Raji (cell line): ENCODE measurements around the gene CAMKK1.

Experiments
- POLR2A ChIP-seq: IDR thresholded peaks from 2 replicates; pipeline ENCODE4 v1.6.1; 2011; ENCODE audit warnings: low read depth, low read length, control low read depth; ENCODE audit not compliant: insufficient read depth

Gene CAMKK1

DNA sequence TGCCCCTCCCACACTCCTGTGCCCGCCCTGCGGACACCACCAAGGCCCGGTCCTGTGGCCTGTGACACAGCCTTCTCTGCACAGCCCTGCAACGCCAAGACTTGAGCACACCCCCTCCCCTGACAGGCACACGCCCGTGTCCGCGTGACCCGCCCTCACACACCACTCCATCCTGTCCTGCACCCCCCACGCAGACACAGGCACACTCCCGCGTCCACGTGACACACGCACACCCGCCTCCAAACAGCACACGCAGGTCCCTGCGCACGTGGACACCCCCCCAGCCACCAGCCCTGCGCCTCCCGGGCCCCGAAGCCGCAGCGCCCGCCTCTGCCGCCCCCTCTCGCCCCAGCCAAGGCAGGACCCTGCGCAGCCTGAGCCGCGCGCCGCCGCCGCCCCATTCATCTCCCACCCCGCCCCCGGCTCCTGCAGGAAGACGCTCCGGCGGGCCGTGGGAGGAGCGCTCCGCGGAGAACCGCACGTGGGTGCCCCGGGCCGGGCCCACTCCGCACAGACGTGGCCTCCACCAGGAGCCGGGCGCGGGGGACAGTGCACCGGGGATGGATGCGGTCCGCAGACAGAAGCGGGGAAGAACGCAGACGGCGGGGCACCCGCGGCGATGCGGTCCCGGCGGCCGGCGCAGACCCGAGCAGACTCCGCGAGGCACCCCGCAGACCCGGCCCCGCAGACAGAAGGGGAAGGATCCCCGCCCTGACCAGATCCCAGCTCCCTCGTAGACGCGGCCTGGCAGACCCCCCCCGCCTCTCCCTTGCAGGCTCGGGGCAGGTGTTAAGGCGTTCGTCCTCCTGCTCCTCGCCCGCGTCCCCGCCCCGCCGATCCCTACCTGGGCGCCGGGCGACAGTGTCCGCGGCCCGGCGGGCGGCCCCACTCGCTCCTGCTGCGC lies 506 bp downstream of the CAMKK1 start:
- TF ChIP-seq POLR2A: no peak; the same call in 1 of the 2 replicates

DNA sequence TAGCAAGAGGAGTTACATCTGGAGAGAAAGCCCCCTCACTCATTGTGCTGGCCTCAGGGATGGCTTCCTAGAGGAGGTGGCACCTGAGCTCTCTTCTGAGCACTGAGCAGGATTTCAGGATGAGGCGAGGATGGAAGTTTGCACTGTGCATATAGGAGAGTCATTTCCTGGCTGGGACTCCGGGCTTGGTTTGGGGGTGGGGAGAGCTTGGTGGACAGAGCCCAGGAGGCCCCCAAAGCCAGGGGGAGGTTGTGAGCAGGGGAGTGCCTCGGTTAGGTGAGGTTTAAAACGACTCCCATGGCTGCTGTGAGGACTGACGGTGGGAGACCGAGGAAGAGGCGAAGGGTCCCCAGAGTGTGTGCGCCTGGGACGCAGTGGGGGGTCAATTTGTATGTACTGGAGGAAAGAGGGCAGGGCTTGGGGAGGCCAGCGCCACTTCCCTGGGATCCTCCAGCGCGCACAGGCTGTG lies 1.2 kb downstream of the CAMKK1 start:
- no peak for TF ChIP-seq POLR2A

DNA sequence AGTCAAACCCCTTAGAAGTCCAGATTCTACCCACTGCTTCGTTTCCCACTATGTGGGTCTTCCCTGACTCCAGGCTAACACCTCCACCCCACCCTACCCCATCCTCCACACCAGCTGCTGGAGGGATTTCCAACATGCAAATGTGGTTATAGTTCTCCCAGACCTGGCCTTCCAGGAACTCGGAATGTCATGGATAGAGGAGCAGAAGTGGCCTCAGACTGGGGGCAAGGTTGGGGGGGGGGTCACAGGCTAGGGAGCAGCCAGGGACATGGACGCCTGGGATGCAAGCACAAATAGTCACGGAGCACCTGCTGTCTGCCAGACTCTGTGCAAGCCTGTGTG lies 2.0 kb downstream of the CAMKK1 start:
- no peak for TF ChIP-seq POLR2A

DNA sequence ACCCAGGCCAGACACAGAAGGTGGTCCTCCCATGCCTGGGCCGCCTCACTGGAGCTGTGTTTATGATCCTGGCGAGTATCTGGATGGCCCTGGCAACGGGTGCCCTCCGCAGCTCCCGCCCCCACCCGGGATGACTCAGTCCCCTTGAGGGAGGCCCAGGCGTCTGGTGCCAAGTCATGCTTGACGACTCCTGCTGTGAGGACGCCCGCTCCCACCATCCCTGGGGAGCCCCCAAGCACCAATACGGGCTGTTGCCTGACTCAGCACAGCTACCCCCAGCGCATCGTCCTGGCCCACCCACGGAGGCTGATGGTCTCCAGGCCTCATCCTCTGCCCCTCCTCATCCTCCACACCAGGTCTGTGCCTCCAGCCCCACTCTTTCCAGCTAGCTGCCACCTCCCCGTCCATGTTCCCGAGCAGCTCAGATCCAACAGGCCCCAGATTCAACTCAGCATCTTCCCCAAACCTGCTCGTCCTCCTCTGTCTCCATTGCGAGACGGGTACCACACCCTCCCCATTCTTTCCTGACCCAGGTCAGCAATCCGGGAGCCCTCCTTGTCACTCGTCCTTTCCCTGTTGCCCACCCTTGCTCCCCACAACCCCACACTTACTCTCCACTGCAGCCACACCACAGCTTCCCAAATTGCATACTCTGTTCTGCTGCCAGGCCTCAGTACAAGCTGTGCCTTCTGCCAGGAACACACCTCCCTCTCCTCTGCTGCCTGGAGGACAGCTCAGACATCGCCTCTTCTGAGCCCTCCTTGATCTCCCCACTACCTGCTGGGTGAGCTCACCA lies 2.6 kb downstream of the CAMKK1 start:
- no peak for TF ChIP-seq POLR2A

DNA sequence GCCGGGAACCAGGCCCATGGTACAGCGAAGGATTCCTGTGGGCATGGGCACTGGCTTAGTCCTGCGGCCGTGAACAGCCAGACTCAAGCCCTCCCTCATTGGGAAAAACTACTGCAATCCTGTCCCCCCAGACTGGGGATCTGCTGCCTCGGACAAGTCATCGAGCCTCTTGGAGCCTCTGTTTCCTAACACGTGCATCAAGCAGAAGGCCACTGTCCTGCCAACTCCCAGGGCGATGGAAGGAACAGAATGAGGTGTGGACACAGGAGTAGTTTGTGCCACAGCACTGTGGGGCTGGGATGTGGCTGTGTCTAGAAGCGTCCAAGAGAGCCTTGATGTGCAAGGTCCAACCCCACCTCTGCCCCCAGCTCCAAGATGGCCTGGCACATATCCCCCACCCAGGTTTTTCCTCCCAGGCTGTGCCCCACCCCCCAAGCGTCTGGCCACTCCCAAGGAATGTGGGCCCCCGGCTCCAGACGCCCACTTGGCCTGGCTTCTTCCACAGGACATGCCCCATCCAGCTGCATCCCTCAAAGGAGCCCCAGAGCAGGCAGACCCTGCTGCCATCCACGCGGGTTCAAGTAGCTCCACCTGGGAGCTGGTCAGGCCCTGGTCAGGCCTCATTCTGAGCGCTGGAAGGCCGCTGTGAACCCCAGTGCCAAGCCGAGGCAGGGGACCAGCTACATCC lies 3.4 kb downstream of the CAMKK1 start:
- no peak for TF ChIP-seq POLR2A

DNA sequence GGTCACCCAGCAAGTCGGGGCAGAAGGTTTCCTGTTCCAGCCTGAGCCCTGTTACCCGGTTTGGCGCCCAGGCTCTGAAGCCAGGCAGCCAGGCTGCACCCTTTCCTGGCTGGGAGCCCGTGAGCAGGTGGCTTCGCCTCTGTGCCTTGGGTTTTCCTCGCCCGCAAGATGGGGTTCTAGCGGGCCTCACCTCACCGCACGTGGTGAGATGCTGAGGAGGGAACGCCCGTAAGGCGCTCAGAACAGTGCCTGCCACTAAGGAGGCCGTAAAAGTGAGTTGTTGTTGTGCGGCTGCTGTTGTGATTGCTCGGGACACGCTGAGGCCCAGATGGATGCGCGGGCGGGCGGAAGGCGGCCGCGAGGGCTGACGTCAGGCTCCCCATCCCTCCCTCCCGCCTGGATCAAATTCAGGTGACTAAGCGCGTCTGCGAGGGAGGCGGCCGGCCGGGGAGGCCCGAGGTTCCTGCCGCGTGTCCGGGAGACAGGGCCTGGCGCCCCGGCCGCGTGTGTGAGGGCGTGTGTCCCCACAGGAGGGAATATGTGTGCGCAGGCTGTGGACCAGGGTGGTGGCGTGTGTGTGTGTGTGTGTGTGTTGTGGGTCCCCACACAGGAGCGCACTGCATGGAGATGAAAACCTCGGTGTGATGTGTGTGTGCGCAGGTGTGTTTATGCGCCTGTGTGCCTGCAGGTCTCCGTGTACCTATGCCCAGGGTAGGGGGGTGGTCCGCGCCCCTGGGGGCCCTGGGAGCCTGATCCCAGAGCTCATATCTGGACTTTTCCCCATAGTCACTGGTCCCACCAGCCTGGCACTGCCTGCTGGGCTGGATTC lies 4.3 kb downstream of the CAMKK1 start:
- TF ChIP-seq POLR2A: no peak

DNA sequence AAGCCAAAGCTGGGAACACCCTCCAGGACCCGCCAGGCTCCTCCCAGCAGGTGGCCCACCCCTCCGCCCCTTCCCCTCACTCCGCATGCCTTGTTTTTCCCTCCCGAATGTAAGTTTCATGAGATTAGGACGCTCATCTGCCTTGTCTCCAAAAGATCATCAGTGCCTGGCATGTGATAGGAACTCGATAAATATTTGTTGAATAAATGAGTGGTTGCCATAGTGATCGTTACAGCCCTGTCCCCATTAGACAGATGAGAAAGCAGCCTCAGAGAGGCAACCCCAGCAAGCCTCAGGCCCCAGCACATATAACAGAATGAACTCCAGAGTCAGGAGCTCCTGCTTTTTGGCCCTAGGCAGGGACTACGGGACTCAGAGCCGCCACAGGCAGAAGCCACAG lies 5.0 kb downstream of the CAMKK1 start:
- TF ChIP-seq POLR2A: no peak

DNA sequence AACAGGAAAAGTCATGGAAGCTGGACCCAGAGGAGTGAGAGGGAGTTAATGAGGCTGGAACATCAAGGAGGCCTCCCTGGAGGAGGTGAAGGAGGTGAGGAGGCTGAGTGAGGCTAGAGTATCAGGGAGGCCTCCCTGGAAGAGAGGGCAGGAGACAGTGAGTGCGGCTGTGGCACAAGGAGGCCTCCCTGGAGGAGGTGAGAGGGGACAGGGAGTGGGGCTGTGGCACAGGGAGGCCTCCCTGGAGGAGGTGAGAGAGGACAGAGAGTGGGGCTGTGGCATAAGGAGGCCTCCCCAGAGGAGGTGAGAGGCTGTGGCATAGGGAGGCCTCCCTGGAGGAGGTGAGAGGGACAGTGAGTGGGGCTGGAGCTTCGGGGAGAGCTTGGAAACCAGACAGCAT lies 5.5 kb downstream of the CAMKK1 start:
- no peak for TF ChIP-seq POLR2A

DNA sequence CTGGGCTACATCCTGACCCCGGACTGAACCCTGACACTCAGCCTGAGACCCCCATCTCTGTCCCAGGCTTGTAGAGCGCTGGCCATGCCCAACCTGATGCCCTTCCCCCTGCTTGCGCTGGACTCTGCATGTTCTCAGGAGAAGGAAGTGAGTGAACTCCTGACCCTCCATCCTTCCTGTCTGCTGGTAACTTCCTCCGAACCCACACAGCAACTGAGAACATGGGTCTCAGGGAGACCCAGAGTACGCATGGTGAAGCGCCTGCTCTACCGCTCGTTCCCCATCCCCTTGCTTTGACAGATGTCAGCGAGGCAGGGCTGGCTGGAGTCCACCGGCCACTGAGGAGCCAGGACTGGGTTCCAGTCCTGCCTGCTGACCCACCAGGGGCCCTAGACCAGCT lies 6.1 kb downstream of the CAMKK1 start:
- TF ChIP-seq POLR2A: no peak

DNA sequence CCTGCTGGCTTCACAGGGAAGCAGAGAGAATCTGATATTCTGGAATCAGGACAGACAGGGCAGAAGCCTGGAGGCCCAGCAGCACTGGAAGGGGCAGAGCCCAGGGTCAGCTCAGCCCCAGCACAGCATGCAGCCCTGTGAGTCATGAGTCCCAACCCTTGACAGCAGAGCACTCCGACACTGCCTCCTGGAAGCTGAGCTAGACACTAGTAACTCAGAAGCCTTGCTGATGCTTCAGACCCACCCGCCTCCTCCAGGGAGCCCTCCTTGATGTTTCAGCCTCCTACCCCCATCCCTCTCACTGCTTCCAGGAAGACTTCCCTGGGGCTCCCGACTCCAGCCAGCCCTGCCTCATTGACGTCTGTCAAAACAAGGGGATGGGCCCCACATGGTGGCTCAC lies 6.9 kb downstream of the CAMKK1 start:
- no peak for TF ChIP-seq POLR2A

DNA sequence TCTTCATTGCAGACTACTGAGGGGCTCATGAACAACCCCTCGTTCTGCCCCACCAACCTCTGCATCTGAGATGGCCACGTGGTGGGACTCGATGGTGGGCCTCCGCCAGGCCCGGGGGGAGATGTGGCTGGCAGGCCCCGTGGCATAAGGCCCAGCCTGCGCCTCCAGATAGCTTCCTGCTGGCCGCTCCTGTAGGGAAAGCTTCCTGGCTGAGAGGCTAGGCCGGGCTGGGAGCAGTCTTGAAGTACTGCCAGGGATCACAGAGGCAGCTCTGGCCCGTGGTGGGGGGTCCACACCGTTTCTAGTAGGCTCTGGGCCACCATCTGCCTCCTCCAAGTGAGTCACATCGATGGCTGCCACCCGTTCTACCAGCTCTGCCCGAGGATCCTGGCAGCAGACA lies 7.6 kb downstream of the CAMKK1 start:
- TF ChIP-seq POLR2A: no peak

DNA sequence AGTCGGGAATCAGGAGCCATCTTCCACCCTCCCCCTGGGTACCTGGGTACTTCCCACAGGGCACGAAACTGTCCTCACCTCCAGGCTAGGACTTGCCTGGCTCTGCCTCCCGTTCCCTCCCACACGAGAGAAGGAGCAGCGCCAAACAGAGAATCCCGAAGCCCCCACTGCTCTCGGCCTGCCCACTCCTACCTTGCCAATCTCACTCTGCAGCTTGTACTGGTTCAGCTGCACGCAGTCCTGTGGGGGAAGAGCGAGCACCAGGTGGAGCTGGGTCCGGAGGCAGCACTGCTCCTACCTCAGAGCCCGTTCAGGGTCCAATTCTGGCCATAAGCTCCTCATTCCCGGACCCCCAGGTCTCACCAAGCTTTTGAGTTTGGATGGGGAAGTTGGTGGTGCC lies 8.7 kb downstream of the CAMKK1 start:
- TF ChIP-seq POLR2A: no peak

DNA sequence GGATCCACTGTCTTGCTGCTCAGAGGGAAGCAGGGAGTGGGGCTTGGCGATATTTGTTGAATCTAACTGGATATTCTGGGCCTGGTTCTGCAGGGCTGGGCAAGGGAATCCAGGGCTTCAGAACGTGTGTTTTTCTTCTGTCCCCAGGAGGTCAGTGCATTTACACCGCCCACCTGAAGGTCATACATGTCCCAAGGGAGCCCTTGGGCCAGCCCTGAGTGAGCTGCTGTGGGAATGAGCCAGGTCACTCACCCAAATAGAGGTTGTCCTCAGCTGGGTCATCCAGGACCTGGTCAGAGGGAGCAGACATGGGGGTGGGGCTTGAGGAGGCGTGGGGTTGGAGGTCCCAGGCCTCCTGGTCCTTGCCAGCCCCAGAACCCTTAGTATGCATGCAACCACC lies 10.6 kb downstream of the CAMKK1 start:
- TF ChIP-seq POLR2A: no peak

DNA sequence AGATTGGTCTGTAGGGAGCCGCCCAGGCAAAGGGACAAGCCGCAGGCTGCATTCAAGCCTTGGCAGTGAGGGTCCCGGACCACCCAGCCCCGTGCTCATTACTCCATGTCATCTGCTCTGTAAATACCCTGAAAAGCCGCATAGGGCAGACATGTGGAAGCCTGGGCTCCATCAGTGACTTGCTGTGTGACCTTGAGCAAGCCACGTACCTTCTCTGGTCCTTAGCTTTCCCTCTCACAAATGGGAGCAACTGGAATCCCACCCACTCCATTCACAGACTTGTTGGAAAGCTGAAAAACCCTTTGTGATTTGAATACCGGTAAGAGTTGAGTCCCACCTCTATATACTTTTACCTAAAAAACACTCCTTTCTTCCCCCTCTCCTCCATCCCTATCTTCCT lies 11.9 kb downstream of the CAMKK1 start:
- TF ChIP-seq POLR2A: no peak
